Endothelial cell of umbilical vein (primary cell): ENCODE data around the gene KCNE2. TPM values are rescaled to one million over a fixed set of nuclear protein-coding genes. Genes with fewer than 3 reads are reported as not detected.
A peak's percentile ranks its signal among the peaks of the same experiment; 100 is the strongest.
"Not testable (repeated sequence)": the region's sequence is repeated elsewhere in the genome, so short reads cannot be mapped to it uniquely, and the experiment has no call there.

Experiments
- BruUV-seq: library from RNA; stranded (reverse); fragments of 400-500 nt; replicated peaks from 2 replicates; lab custom pipeline; 2021; lab: Mats Ljungman, UMichigan
- CTCF ChIA-PET: fragments of 300-600, 350-600 bp; sonication (Branson Sonifier 250); formaldehyde crosslinking; loops from one replicate; lab custom pipeline; 2021; ENCODE audit warnings: antibody characterized with exemption, inconsistent platforms; lab: Charles Lee
- POLR2A ChIA-PET: fragments of 300-600, 350-600 bp; sonication (Branson Sonifier 250); formaldehyde crosslinking; loops from one replicate; lab custom pipeline; 2021; ENCODE audit warnings: antibody characterized with exemption, inconsistent platforms; lab: Charles Lee
- DNase-seq: peaks from one replicate; pipeline ENCODE4 v3.0.0-alpha.2; 2011; ENCODE audit warnings: low read depth, low spot score
- FAIRE-seq: peaks from 2 replicates; lab custom pipeline; 2011; peaks lifted over from hg19 to GRCh38; lab: Jason Lieb, UNC
- H2AFZ ChIP-seq: 2 replicates; pipeline ENCODE4 v1.6.0; 2012; ENCODE audit warnings: low read depth, low read length, control low read depth, inconsistent platforms
- H3K27ac ChIP-seq: 2 replicates; pipeline ENCODE4 v1.5.1; 2011; ENCODE audit warnings: low read depth, mild to moderate bottlenecking, control low read depth, low read length, moderate library complexity; ENCODE audit not compliant: insufficient read depth
- H3K27me3 ChIP-seq, 2 experiments: 2 replicates each; pipeline versions ENCODE4 v1.6.0 to v1.6.1; 2011; ENCODE audit warnings: low read length in 2 of 2, mixed read lengths in 1 of 2; ENCODE audit not compliant: control insufficient read depth in 2 of 2, insufficient read depth in 2 of 2
- H3K36me3 ChIP-seq, 2 experiments: 2 replicates in 1 of 2; 3 replicates in 1 of 2; pipeline ENCODE4 v1.5.1; 2011; ENCODE audit warnings: low read length in 2 of 2, mild to moderate bottlenecking in 1 of 2, moderate library complexity in 1 of 2; ENCODE audit not compliant: control insufficient read depth in 2 of 2, insufficient read depth in 2 of 2; ENCODE audit errors: extremely low read depth in 1 of 2
- H3K4me1 ChIP-seq: 3 replicates; pipeline ENCODE4 v1.5.1; 2011; ENCODE audit warnings: mild to moderate bottlenecking, low read length; ENCODE audit not compliant: control insufficient read depth, insufficient read depth; ENCODE audit errors: extremely low read depth
- H3K4me2 ChIP-seq: 2 replicates; pipeline ENCODE4 v1.6.1; 2011; ENCODE audit warnings: low read length, control low read depth, mixed read lengths; ENCODE audit not compliant: insufficient read depth
- H3K4me3 ChIP-seq, 3 experiments: fragments of 200-600 bp in 1 of 3; sonication (generic), shearing (Covaris generic) in 1 of 3; replicated peaks in 1 of 3; 2 replicates each; pipeline ENCODE4 v1.5.1; 2011 to 2016; ENCODE audit warnings: control low read depth in 3 of 3, low read length in 3 of 3, mild to moderate bottlenecking in 2 of 3, inconsistent platforms in 1 of 3, low read depth in 1 of 3, moderate library complexity in 1 of 3; ENCODE audit not compliant: insufficient read depth in 1 of 3
- H3K79me2 ChIP-seq: 2 replicates; pipeline ENCODE4 v1.6.0; 2012; ENCODE audit warnings: low read length, inconsistent platforms; ENCODE audit not compliant: control insufficient read depth, insufficient read depth
- H3K9ac ChIP-seq: replicated peaks from 2 replicates; pipeline ENCODE3; 2011; ENCODE audit warnings: low read length, control low read depth; ENCODE audit not compliant: insufficient read depth; ENCODE audit errors: extremely low read depth
- H3K9me1 ChIP-seq: replicated peaks from 3 replicates; pipeline ENCODE4 v1.6.0; 2011; ENCODE audit warnings: mild to moderate bottlenecking, low read length; ENCODE audit not compliant: control insufficient read depth, insufficient read depth; ENCODE audit errors: extremely low read depth
- H3K9me3 ChIP-seq: replicated peaks from 2 replicates; pipeline ENCODE4 v1.5.1; 2012; ENCODE audit warnings: low read length, inconsistent platforms; ENCODE audit not compliant: control insufficient read depth, insufficient read depth
- H4K20me1 ChIP-seq: replicated peaks from 2 replicates; pipeline ENCODE3; 2011; ENCODE audit warnings: mild to moderate bottlenecking, low read length; ENCODE audit not compliant: control insufficient read depth, insufficient read depth; ENCODE audit errors: extremely low read depth
- CTCF ChIP-seq, 2 donors: IDR thresholded peaks; 1 replicate in 1 of 2; 2 replicates in 1 of 2; pipeline ENCODE4 v1.5.1; 2011; ENCODE audit warnings: low read length in 2 of 2, mild to moderate bottlenecking in 2 of 2, moderate library complexity in 2 of 2, control low read depth in 1 of 2, inconsistent platforms in 1 of 2, low read depth in 1 of 2; ENCODE audit not compliant: insufficient read depth in 1 of 2; ENCODE audit errors: extremely low read depth in 1 of 2
- EZH2 ChIP-seq: IDR thresholded peaks from 2 replicates; pipeline ENCODE4 v1.6.1; 2012; ENCODE audit warnings: borderline replicate concordance, low read depth, mild to moderate bottlenecking, moderate library complexity, low read length, inconsistent platforms; ENCODE audit not compliant: severe bottlenecking
- FOS ChIP-seq: IDR thresholded peaks from 2 replicates; pipeline ENCODE4 v1.6.1; 2011; ENCODE audit warnings: mild to moderate bottlenecking, low read length, moderate library complexity, borderline replicate concordance; ENCODE audit not compliant: insufficient read depth
- GATA2 ChIP-seq: IDR thresholded peaks from 2 replicates; pipeline ENCODE4 v1.7.0; 2011; ENCODE audit warnings: low read depth, mild to moderate bottlenecking, moderate library complexity, mixed read lengths, low read length; ENCODE audit not compliant: insufficient read length, insufficient read depth
- JUN ChIP-seq: IDR thresholded peaks from 2 replicates; pipeline ENCODE4 v1.6.1; 2011; ENCODE audit warnings: borderline replicate concordance, low read depth; ENCODE audit not compliant: insufficient read length, insufficient read depth
- MAX ChIP-seq: IDR thresholded peaks from 2 replicates; pipeline ENCODE4 v1.6.1; 2011; ENCODE audit not compliant: insufficient read depth, insufficient read length
- MYC ChIP-seq: IDR thresholded peaks from one replicate; pipeline ENCODE4 v1.6.1; 2011; ENCODE audit warnings: mild to moderate bottlenecking, low read depth, low read length
- POLR2A ChIP-seq: IDR thresholded peaks from 2 replicates; pipeline ENCODE4 v1.6.1; 2012; ENCODE audit warnings: low read depth, mild to moderate bottlenecking, control low read depth, low read length
- POLR2AphosphoS5 ChIP-seq: IDR thresholded peaks from 2 replicates; pipeline ENCODE4 v1.6.1; 2012; ENCODE audit warnings: low read depth, mild to moderate bottlenecking, control low read depth, low read length, moderate library complexity; ENCODE audit not compliant: insufficient read depth
- dilution Hi-C: fragments of 300-500 bp; cut with MboI; formaldehyde crosslinking; loops from one replicate; pipeline ENCODE4 v1.15.0; 2019; ENCODE audit warnings: low sequenced_read_pairs; ENCODE audit not compliant: extremely low pct_ligation_motif_present
- intact Hi-C: fragments of 100-400 bp; cut with micrococcal nuclease; formaldehyde crosslinking; loops from one replicate; pipeline ENCODE4 v1.10.0; 2022
- polyA plus RNA-seq, 4 experiments: library from polyadenylated mRNA; depleted of rRNA in 3 of 4; stranded (reverse) in 3 of 4; unstranded in 1 of 4; fragments of >200 nt; gene quantifications; 2 replicates each; pipeline versions ENCODE4 v1.2.1 to v1.2.3, GENCODE V29; 2011 to 2012; ENCODE audit warnings: missing spikeins in 1 of 4
- total RNA-seq: library from RNA; stranded (reverse); gene quantifications from 2 replicates; pipeline ENCODE4 v1.2.3, GENCODE V29; 2021

The KCNE2 gene
- total and polyA plus RNA-seq, 2 donors (not counting 3 experiments of a cell fraction or from before 2014, with no cell fraction given): not detected

- no TSS peak for BruUV-seq
- Histone ChIP-seq H3K4me2 (no peak overlapping the region), H3K27ac (no peak overlapping the region), H3K4me3 (no peak overlapping the region), H3K4me1 (no peaks in the 10 kb centered on the region), H3K79me2 (no peaks in the 10 kb centered on the region), H2AFZ (no peak overlapping the region), H3K36me3 (no peaks in the 10 kb centered on the region), H3K9me3 (no peaks in the 10 kb centered on the region), H4K20me1 (no peaks in the 10 kb centered on the region), H3K9me1 (no peaks in the 10 kb centered on the region), H3K27me3 (peaks cover 12% of the 10 kb centered on the region in 2 experiments), H3K9ac (no peak overlapping the region)
- TF ChIP-seq MYC (no peak), MAX (no peak), CTCF (IDR thresholded peaks at IDR 0.05; ENCODE audit: extremely low read depth in 1 of 2, insufficient read depth in 1 of 2, low read depth in 1 of 2, low read length in 2 of 2) (no peak), FOS (no peak), EZH2 (no peak), JUN (no peak), GATA2 (no peak), POLR2A (no peak), POLR2AphosphoS5 (no peak)
- ChIA-PET POLR2A (no interaction called here), CTCF (interaction anchor here (1.7 kb wide), 1 partner anchor 10 kb away, joined by 6 read pairs; no protein-coding TSS in a partner anchor)
- dilution Hi-C loops: no loop called here
- DNase-seq (no peak), FAIRE-seq (no peak)
- intact Hi-C loops: no loop called here
These were observed 8.5 kb downstream of the KCNE2 start for GRCh38 chr21:34372321-34372720.

GRCh38 chr21:34374462-34374861 is 10.7 kb downstream of the KCNE2 start:
- dilution Hi-C loops, DNase-seq, H3K9me3 ChIP-seq, H3K36me3 ChIP-seq, intact Hi-C loops, H3K79me2 ChIP-seq, BruUV-seq, H3K4me2 ChIP-seq, FAIRE-seq, H3K9me1 ChIP-seq, H3K4me1 ChIP-seq, H3K4me3 ChIP-seq, H3K9ac ChIP-seq, POLR2A ChIA-PET, H4K20me1 ChIP-seq, CTCF ChIA-PET, H3K27ac ChIP-seq, H2AFZ ChIP-seq: not testable (repeated sequence)
- peaks cover 8 to 12% of the 10 kb centered on the region in 2 experiments for H3K27me3 ChIP-seq

GRCh38 chr21:34374940-34375618 is 11.3 kb downstream of the KCNE2 start, which contains the start of gene SMIM11:
Gene SMIM11 (plus strand): TSS chr21:34375507. CDS start chr21:34379505, 3,998 bp downstream.
- H3K27ac ChIP-seq, DNase-seq, H3K79me2 ChIP-seq, CTCF ChIA-PET, H3K4me2 ChIP-seq, H3K9me1 ChIP-seq, H3K4me3 ChIP-seq, dilution Hi-C loops, H2AFZ ChIP-seq, H3K36me3 ChIP-seq, H4K20me1 ChIP-seq, intact Hi-C loops, H3K9me3 ChIP-seq, H3K9ac ChIP-seq, POLR2A ChIA-PET, H3K4me1 ChIP-seq: not testable (repeated sequence)
- BruUV-seq: TSS peak; percentile 22
- peaks cover 8 to 12% of the 10 kb centered on the region in 2 experiments for H3K27me3 ChIP-seq
- FAIRE-seq: peak; percentile 99
